AG09309 (cell line): Measurements from ENCODE around the gene ENTHD1.

Experiments
- DNase-seq: peaks from one replicate; pipeline ENCODE4 v3.0.0-alpha.2; 2010; ENCODE audit warnings: low read depth
- H3K4me3 ChIP-seq: 2 replicates; pipeline ENCODE4 v1.5.1; 2011; ENCODE audit warnings: mild to moderate bottlenecking, low read depth, low read length, moderate library complexity; ENCODE audit not compliant: control insufficient read depth
- CTCF ChIP-seq: IDR thresholded peaks from 2 replicates; pipeline ENCODE4 v1.5.1; 2011; ENCODE audit warnings: mild to moderate bottlenecking, low read depth, low read length, inconsistent platforms; ENCODE audit not compliant: insufficient read depth, control insufficient read depth; ENCODE audit errors: missing control alignments

Gene ENTHD1

GRCh38 chr22:39724857-39725256 is 168.7 kb downstream of the ENTHD1 start:
- no peak for DNase-seq
- H3K4me3 ChIP-seq, result no peak overlapping the region
- TF ChIP-seq CTCF, result no peak

GRCh38 chr22:39724390-39724789 is 169.2 kb downstream of the ENTHD1 start:
- TF ChIP-seq CTCF, result no peak
- no peak overlapping the region for H3K4me3 ChIP-seq
- no peak for DNase-seq

- no peak overlapping the region for H3K4me3 ChIP-seq
- no peak for DNase-seq
- no peak for TF ChIP-seq CTCF
These were observed 169.6 kb downstream of the ENTHD1 start for GRCh38 chr22:39723899-39724351.

GRCh38 chr22:39723463-39723862 is 170.1 kb downstream of the ENTHD1 start:
- DNase-seq, result no peak
- H3K4me3 ChIP-seq, result no peak overlapping the region
- no peak for TF ChIP-seq CTCF

GRCh38 chr22:39722501-39722900 is 171.1 kb downstream of the ENTHD1 start:
- DNase-seq, result no peak
- no peak overlapping the region for H3K4me3 ChIP-seq
- TF ChIP-seq CTCF, result no peak

GRCh38 chr22:39722032-39722325 is 171.6 kb downstream of the ENTHD1 start:
- no peak overlapping the region for H3K4me3 ChIP-seq
- DNase-seq, result no peak
- no peak for TF ChIP-seq CTCF
